DMS 273 (cell line): ENCODE data around the gene MACROD2.

Experiments used
- DNase-seq: peaks from one replicate; lab custom pipeline; 2025; ENCODE audit not compliant: unreplicated experiment; lab: John Stamatoyannopoulos, UW

The MACROD2 gene

DNA sequence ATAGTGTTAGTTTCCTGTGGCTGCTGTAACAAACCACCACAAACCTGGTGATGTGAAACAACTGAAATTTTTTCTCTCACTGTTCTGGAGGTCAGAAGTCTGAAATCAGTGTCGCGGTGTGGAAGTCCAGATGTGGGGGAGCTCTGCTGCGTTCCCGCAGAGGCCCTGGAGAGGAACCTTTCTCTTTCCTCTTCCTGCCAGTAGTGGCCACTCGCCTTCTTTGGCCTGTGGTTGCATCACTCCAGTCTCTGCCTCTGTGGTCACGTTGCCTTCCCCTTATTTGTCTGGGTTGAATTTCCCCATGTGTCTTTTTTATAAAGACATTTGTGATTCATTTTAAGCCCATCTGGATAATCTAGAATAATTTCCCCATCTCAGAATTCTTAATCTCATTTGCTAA lies 637.6 kb downstream of the MACROD2 start:
- DNase-seq = no peak

DNA sequence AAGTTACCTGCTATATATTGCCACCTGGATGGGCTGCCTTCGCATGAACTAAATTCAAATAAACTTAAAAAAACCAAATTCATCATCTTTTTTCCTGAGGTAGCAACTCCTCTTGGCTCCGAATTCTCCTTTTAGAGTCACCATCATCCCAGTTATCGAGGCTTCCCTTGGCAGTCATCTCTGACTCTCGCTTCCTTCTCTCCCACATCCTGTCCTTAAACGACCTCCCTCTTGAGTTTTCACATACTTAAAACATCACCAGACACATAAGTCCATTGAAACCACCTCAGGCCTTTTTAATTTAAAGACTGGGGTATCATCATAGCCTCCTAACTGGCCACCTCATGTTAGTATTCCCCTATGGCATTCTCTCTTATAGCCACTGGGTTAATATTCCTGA lies 638.2 kb downstream of the MACROD2 start:
- no peak for DNase-seq

DNA sequence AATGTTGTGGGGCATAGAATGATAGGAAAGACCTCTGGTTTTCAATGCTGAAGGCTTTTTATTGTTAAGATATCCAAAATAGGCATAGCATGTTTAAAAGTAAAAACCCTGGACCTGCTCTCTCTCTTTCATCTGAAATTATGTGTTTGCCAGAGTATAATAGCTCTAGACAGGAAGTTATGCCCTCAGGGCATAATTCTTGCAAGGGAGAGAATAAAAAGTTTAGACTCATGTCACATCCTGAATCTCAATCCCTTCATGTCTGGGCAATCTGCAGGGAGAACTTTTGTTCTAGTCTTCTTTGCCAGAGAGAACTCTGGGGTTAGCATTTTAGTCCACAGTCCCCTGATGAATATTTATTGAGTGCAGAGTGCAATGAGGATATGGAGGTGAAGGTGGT lies 639.3 kb downstream of the MACROD2 start:
- no peak for DNase-seq

GRCh38 chr20:14637441-14637840 lies 642.1 kb downstream of the MACROD2 start:
- DNase-seq = no peak

GRCh38 chr20:14643146-14643545 lies 647.8 kb downstream of the MACROD2 start:
- peak; percentile 23 for DNase-seq

GRCh38 chr20:14643556-14643955 lies 648.2 kb downstream of the MACROD2 start:
- DNase-seq = no peak

DNA sequence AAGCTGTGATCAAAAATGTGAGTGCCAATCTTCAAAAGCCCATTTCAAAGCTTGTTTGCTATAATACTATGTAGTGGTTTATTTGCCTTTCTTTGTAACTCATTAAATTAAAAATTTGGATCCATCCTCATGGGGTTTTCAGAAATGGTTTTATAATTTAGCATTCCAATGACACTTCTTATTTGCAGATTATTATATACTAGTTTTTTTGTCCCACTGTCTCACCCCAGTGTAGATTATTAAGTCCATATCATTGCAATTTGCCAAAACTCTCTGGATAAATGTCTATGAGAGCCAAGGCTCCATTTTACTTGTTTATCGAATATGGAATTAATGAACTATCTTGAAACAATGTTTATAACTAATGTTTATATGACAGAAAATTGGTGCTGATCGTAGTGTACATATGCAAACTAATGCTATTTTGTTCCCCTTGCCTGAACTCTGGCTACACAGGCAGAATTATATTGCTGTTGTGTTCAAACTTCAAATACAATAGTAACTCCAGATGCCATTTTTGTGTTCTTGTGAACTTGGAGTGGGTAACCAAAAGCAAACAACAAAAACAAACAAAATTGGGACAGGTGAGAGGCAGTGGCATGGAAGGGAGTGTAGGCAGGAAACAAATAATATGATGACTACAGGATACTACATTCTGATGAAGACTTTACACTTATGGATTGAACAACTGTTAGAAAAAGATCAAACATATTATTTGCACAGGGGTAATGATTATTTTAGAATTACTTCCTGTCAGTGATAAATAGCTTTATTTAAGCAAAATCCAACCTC lies 649.2 kb downstream of the MACROD2 start:
- DNase-seq = no peak

- DNase-seq = no peak
Measured at GRCh38 chr20:14647016-14647415, 651.7 kb downstream of the MACROD2 start.

GRCh38 chr20:14649662-14650061 lies 654.3 kb downstream of the MACROD2 start:
- DNase-seq = no peak

GRCh38 chr20:14657266-14658005 lies 662.1 kb downstream of the MACROD2 start:
- peak; percentile 24 for DNase-seq

- DNase-seq = no peak
Measured at GRCh38 chr20:14664101-14664500, 668.8 kb downstream of the MACROD2 start.

DNA sequence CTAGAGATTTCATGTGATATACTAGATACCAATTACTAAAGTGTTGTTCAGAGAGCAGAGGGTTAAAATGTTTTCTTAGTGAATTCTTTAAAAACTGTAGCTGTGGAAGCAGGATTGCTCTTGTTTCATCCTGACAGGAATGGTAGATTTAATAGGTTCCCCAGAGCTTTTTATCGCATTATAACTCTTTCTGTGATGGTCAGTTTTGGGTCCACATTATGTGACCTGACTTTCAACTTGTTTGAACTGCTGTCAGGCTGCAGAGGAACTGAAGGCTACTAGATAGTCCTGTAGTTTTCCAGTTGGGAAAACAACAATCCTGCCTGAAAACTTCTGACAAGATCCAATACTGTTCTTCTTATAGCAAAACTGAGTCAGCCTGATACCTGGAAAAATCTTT lies 671.4 kb downstream of the MACROD2 start:
- DNase-seq = no peak

GRCh38 chr20:14667226-14667625 lies 671.9 kb downstream of the MACROD2 start:
- DNase-seq = no peak

- DNase-seq = no peak
Measured at GRCh38 chr20:14672066-14672465, 676.8 kb downstream of the MACROD2 start.

DNA sequence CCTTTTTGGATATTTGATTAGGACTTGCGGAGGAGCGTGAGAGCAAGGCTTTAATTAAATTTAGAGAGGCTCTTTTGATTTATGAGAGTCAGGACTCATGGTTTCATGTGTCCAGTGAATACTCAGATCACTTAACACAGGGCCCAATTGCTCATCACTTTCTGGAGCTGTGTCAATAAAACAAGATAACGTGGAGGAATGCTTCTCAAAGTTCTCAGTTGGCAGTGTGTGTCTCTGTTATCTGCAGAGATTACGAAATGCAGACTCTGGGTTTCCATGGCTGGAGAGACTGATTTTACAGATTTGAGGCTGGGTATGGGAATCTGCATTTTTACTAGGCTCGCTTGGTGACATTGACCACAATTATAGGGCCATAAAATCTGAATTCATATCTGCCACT lies 677.8 kb downstream of the MACROD2 start:
- DNase-seq = no peak

- DNase-seq = no peak
Measured at GRCh38 chr20:14677455-14677854, 682.1 kb downstream of the MACROD2 start.

GRCh38 chr20:14685183-14685582 lies 689.9 kb downstream of the MACROD2 start:
- DNase-seq = peak; percentile 25

GRCh38 chr20:14687313-14687712 lies 692.0 kb downstream of the MACROD2 start:
- DNase-seq = no peak

DNA sequence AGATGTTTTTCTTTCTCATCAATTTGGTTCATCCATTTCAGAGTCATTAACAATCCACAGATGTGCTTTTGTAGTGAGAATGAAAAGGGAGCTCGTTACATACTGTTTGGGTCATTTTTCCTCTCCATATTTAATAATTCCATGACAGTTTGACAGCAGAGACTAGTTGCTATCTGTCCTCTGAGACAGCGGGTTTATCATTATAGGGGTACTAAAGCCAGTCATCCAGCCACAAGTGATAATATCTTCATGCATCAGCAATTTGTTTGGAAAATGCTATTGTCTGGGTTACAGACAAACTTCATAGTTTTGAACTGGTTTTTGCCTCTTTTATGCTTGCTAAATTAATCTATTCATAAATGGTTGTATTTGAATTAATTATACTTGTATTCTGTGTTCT lies 692.7 kb downstream of the MACROD2 start:
- no peak for DNase-seq

DNA sequence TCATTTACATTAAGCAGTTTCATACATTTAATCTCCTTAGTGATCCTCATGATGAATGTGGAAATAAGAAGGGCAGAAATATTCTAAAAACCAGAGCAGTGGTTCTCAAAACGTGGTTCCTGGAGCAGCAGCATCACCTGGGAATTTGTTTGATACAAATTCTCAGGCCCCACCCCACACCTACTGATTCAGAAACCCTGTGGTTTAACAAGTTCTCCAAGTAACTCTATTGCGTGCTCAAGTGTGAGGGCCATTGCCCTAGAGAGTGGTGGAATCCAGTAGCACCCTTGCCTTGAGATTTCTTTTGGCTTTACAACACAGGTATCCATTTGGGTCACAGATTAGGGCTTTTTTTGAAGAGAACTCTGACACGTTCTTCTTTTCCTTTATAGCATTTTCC lies 696.7 kb downstream of the MACROD2 start:
- no peak for DNase-seq

DNA sequence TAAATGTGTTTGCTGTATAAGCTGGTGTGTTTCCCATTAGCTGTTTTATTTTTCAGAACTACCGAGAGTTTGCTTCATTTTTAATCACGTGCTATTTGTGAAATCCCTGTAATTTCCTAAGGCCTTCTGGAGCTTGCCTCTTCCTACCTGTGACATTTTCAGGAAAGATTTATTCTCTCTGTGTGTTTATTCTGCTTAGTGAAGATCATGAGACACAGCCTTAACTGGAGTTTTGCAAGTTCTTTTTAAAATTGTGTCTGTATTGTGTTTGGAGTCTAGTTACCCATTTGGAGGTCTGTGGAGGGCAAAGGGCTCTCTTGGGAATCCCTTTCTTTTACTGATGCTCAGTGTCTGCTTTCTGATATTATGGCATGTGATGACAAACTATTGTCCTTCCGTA lies 701.2 kb downstream of the MACROD2 start:
- DNase-seq = no peak

- no peak for DNase-seq
Measured at GRCh38 chr20:14696937-14697336, 701.6 kb downstream of the MACROD2 start.
